GM19372 (cell line): Measurements from ENCODE around the gene ZWILCH.

Experiments used
- ATAC-seq: cut with Tn5 transposase; IDR thresholded peaks from one replicate; pipeline ENCODE4 v1.9.1; 2021; ENCODE audit warnings: mild to moderate bottlenecking, low read depth, moderate library complexity; ENCODE audit not compliant: unreplicated experiment

Gene ZWILCH

DNA sequence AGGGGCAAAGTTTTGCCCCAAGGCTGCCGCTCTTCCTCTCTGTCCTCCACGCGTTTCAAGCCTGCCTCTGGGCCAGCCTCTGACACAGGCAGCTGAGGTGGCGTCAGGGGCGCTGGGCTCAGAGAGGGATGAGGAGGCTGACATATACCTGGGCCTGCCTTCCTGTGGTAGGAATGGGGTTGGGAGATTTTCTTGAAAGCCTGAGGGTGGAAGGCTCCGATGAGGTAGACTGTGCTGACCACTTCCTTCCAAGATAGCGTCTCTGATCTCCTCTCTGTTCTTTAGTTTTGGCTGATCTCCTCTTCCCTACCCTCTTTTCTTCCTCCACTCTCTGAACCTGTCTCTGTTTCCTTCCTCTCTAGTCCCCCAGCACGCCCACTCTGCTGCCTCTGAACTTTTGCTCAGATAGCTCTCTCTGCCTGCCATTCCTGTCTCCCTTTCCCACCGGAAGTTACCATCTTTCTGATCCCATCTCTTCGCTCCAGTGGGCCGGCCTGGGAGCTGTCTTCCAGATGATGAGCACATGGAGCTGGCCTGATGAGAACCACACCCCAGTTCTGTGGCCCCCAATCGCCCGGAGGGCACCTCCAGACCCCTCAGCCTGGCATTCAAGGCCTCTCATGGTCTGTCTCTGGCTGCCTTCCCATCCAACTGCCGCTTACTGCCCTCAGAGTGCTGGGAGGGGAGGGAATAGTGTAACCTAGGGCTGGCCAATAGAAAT lies 93.1 kb downstream of the ZWILCH start:
- ATAC-seq: no peak
